Stomach (tissue), 4 donors: ENCODE measurements around the gene ERCC8.

ENCODE experiments used
- POLR2A ChIP-seq, 4 donors: fragments of 450-650 bp; IDR thresholded peaks; one replicate each; pipeline ENCODE4 v1.6.1; 2016; ENCODE audit warnings: antibody characterized with exemption in 4 of 4, control low read depth in 2 of 4, mild to moderate bottlenecking in 1 of 4, moderate library complexity in 1 of 4
- TF ChIP-seq, protein P1 (sequence below), 7 experiments: fragments of 450-650 bp in 4 of 7; fragments of 200-600 bp in 3 of 7; sonication (generic) in 3 of 7; IDR thresholded peaks; one replicate each; pipeline ENCODE4 v1.5.1; 2016 to 2019; ENCODE audit warnings: antibody characterized with exemption in 7 of 7, control low read depth in 2 of 7, mild to moderate bottlenecking in 1 of 7

DNA sequence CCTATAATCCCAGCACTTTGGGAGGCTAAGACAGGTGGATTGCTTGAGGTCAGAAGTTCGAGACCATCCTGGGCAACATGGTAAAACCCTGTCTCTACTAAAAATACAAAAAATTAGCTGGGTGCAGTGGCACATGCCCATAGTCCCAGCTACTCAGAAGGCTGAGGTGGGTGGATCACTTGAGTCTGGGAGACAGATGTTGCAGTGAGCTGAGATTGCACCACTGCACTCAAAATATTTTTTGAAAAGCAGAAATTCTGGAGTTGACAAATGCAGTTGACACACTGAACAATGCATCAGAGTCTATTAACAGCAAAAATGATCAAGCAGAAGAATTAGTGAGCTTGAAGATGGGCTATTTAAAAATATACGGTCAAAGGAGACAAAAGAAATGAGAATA lies 35.6 kb upstream of the ERCC8 start:
- TF ChIP-seq, protein P1, sequence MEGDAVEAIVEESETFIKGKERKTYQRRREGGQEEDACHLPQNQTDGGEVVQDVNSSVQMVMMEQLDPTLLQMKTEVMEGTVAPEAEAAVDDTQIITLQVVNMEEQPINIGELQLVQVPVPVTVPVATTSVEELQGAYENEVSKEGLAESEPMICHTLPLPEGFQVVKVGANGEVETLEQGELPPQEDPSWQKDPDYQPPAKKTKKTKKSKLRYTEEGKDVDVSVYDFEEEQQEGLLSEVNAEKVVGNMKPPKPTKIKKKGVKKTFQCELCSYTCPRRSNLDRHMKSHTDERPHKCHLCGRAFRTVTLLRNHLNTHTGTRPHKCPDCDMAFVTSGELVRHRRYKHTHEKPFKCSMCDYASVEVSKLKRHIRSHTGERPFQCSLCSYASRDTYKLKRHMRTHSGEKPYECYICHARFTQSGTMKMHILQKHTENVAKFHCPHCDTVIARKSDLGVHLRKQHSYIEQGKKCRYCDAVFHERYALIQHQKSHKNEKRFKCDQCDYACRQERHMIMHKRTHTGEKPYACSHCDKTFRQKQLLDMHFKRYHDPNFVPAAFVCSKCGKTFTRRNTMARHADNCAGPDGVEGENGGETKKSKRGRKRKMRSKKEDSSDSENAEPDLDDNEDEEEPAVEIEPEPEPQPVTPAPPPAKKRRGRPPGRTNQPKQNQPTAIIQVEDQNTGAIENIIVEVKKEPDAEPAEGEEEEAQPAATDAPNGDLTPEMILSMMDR (IDR thresholded peaks at IDR 0.05), result no peak
- no peak for TF ChIP-seq POLR2A (IDR thresholded peaks at IDR 0.05)
